HPDE6-E6E7 (cell line): Measurements from ENCODE around the gene EHD2.
"Not testable (repeated sequence)": the region's sequence is repeated elsewhere in the genome, so short reads cannot be mapped to it uniquely, and the experiment has no call there.

Source experiments
- DNase-seq: peaks from one replicate; pipeline ENCODE4 v3.0.0; 2011; ENCODE audit warnings: missing footprints; ENCODE audit errors: extremely low spot score

EHD2 gene, protein sequence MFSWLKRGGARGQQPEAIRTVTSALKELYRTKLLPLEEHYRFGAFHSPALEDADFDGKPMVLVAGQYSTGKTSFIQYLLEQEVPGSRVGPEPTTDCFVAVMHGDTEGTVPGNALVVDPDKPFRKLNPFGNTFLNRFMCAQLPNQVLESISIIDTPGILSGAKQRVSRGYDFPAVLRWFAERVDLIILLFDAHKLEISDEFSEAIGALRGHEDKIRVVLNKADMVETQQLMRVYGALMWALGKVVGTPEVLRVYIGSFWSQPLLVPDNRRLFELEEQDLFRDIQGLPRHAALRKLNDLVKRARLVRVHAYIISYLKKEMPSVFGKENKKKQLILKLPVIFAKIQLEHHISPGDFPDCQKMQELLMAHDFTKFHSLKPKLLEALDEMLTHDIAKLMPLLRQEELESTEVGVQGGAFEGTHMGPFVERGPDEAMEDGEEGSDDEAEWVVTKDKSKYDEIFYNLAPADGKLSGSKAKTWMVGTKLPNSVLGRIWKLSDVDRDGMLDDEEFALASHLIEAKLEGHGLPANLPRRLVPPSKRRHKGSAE

DNA sequence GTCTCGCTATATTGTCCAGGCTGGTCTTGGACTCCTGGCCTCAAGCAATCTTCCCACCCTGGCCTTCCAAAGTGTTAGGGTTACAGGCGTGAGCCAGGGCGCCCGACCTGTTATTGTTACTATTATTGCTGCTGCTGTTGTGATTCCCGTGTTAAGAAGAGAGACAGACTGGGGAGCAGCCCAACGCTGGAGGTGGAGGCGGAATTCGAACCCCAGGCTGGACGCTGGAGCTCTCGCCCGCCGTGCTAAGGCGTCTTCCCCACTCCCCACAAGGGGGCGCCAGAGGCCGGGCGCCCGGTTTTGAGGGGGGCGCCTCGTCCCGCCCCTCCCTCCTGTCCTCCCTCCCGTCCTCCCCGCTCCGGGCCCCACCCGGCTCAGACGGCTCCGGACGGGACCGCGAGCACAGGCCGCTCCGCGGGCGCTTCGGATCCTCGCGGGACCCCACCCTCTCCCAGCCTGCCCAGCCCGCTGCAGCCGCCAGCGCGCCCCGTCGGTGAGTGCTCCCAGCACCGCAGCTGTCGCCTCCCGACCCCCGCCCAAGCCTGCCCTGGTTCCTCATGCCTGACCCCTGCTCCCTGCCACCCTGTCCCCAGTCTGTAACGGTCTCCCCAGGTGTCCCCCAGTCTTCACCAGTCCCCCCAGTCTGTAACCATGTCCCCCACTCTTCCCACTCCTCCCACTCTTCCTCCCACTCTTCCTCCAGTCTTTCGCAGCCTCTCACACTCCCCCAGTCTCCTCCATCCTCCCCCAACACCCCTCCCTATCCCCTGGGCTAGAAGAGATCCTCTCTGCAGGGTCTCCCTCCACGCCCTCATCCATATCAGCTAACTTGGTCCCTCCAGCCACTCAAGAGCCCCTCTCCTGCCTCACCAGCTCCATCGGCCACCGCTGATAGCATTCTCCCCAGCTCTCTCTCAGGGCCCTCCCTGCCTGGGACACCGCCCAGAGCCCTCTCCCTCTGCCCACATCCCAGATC, at the start of gene EHD2:
EHD2 (plus strand) TSS at position 377 of the 976 bp plus-strand sequence. CDS start 3,191 bp downstream, outside the sequence.
- DNase-seq: peak; percentile 41

DNA sequence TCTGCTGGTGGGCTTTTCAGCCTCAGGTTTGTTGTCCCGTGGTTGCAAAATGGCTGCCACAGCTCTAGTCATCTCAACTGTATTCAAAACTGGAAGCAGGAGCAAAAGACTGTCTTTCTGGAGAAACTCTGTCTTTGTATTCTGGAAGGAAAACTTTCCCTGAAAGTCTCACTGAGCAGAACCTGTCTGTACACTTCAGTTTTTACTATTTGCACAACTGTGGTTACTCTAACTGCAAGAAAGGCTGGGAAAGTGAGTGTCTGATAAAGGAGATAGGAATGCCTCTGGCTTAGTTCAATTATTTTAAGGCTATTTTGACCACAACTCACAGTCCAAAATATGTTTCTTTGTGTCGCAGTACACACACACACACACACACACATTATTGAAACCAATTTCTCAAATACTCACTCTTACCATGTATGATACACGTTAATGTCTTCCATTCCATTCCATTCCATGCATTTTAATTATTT, 49.7 kb upstream of the EHD2 start:
- peak; percentile 60 for DNase-seq

DNA sequence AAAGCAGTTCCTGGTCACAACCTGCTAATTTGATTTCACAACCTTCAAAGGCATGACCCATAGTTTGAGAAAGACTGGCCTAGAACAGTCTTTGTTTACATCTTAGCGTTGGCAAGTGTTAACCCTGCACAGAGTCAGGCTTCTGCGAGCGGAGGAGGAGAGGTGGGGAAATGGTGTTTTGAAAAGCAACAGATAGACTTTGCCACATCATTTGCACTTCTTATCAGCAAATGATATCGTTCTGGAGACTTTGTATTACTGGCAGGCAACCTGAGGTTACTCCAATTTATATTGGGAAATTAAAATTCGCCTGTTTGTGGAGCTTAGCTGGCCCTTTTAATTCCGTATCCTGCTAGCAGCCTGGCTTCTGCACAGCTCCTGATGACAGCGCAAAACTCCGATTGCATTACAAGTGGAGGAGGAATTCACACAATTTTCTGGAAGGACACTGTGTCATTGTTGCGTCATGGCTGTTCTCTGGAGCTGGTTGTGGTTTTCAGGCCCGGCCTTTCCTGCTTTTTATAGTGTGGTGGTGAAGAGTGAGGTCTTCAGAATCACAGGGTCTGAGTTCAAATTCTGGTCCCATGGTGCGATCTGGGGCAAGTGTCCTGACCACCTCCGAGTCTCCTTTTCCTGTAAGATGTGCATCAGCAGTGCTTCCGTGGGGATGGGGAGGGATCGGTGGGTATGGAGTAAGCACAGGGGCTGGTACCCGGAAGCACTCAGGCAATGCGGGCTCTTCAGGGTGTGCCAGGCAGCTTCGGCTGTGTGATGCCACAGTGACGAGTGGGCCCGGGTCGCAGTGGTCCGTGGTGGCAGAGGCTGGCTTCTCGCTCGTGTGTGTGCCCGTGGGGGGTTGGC, 49.1 kb upstream of the EHD2 start:
- peak; percentile 64 for DNase-seq

DNA sequence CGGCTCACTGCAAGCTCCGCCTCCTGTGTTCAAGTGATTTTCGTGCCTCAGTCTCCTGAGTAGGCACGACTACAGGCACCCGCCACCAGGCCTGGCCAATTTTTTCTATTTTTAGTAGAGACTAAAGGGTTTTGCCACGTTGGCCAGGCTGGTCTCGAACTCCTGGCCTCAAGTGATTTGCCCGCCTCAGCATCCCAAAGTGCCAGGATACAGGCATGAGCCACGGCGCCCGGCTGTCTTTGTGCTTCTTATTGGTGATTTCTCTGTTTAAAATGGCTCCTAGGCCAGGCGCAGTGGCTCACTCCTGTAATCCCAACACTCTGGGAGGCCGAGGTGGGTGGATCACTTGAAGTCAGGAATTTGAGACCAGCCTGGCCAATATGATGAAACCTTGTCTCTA, 44.7 kb upstream of the EHD2 start:
- not testable (repeated sequence) for DNase-seq

DNA sequence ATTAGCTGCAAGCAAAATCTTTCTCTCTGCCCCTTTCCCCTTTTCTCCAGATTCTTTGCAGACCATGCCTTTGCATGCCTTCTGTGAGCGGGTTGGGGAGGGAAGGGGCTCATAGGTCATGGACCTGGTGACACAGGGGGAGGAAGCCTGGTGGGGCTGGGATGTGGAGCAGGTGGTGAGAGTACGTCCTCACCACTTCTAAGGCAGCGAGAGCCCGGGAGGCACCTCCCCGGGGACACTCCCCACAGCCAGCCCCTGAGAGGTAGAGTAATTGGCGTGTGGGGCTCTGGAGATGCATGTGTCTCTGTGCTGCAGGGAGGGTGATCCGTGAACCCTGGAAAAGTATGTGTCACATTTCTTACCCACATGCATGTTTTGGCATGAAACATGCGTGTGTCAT, 42.5 kb upstream of the EHD2 start:
- no peak for DNase-seq

DNA sequence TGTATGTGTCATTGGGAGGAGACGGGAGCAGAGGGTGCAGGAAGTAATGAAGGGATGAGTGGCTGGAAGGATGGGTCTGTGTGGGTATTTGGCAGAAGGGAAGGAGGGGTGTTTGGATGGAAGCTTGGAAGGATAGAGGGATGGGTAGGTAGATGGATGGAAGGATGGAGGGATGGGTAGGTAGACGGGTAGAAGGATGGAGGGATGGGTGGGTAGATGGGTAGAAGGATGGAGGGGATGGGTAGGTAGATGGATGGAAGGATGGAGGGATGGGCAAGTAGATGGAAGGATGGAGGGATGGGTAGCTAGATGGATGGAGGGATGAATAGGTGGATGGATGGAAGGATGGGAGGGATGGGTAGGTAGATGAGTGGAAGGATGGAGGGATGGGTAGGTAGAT, 41.7 kb upstream of the EHD2 start:
- no peak for DNase-seq

DNA sequence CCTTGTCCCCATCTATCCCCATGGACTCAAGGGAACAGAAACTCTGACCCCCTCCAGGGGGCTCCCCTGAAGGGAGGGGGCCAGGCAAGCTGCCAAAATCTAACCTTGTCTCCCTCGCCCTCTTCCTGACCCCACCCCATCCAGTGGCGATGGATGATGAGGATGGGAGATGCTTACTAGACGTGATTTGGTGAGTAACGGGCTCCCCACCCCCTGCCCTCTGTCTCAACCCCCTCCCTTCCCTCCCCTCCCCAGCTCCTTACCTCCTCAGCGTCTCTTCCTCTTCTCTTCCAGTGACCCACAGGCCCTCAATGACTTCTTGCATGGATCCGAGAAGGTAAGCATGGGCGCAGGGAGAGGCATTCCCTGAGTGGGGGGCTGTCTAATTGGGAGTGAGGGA, 39.8 kb upstream of the EHD2 start:
- DNase-seq: no peak

DNA sequence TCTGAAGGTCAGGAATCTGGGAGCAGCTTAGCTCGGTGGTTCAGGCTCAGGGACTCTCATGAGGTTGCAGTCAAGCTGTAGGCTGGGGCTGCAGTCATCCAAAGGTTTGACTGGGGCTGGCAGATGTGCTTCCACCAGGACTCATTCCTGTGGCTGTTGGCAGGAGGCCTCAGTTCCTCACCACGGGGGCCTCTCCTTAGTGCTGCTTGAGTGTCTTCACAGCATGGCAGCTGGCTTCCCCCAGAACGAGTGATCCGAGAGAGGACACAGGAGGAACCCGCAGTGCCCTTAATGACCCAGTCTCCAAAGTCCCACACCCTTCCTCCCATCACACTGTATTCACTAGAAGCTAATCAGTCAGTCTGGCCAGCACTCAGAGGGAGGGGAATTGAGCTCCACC, 38.7 kb upstream of the EHD2 start:
- DNase-seq: no peak

DNA sequence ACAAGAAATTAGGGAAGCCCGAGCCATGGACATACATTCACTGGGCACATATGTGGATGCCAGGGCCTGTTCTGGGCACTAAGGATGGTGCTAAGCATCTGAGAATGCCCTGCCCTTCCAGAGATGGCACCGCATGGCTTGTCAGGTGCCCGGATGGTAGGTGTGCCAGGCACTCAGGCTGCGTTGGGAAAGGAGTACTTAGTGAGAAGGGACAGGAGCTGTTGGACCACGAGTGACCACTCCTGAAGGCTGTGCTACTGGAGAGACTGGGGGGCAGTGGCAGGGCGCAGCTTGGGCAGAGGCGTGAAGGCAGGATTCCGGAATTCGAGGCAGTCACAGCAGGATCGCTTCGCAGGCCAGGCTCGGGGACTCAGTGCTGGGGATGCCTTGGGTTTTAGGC, 38.0 kb upstream of the EHD2 start:
- no peak for DNase-seq

DNA sequence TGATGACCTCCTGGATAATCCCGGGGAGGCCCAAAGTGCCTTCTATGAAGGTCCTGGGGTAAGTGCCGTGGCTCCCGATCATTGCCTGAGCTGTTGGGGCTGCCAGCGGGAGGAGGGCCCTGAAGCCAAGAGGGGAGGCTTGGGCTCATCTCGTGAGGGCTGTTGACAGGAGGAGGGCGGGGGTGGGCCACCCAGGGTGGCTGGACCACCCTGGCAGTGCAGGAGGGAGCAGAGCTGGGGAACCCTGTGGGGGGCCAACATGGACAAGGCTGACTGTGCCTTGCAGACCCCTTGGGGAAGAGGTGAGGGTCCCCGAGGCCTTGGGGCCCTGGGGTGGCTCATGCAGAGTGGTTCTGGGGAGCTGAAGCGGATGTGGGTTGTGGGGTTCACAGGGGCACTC, 37.4 kb upstream of the EHD2 start:
- no peak for DNase-seq

DNA sequence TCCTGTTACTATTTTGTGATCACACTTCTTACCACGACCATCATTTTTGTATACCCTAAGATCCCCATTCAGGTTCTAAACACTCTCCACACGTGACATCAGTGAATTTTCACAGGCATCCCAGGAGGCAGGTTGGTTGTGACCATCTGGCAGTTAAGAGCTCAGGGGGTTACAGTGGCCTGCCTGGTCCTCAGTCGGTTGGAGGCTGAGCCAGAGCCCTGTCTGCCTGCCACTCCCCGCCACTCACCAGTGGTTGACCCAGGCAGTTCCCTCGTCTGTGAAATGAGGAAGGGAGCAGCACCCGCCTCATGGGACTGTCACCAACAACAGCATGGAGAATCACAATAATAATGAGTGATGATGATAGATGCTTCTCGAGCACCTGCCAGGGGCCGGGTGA, 36.4 kb upstream of the EHD2 start:
- no peak for DNase-seq

DNA sequence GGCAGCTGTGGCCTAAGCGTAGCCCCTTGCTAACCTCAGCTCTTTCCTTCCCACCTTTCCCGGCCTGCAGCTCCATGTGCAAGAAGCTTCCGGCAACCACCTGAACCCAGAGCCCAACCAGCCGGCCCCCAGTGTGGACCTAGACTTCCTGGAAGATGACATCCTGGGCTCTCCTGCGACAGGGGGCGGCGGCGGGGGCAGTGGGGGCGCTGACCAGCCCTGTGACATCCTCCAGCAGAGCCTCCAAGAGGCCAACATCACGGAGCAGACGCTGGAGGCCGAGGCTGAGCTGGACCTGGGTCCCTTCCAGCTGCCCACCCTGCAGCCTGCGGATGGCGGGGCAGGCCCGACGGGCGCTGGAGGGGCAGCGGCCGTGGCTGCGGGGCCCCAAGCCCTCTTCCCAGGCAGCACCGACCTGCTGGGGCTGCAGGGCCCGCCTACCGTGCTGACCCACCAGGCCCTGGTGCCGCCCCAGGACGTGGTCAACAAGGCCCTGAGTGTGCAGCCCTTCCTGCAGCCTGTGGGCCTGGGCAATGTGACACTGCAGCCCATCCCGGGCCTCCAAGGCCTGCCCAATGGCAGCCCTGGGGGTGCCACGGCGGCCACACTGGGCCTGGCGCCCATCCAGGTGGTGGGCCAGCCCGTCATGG, 33.8 kb upstream of the EHD2 start:
- no peak for DNase-seq

DNA sequence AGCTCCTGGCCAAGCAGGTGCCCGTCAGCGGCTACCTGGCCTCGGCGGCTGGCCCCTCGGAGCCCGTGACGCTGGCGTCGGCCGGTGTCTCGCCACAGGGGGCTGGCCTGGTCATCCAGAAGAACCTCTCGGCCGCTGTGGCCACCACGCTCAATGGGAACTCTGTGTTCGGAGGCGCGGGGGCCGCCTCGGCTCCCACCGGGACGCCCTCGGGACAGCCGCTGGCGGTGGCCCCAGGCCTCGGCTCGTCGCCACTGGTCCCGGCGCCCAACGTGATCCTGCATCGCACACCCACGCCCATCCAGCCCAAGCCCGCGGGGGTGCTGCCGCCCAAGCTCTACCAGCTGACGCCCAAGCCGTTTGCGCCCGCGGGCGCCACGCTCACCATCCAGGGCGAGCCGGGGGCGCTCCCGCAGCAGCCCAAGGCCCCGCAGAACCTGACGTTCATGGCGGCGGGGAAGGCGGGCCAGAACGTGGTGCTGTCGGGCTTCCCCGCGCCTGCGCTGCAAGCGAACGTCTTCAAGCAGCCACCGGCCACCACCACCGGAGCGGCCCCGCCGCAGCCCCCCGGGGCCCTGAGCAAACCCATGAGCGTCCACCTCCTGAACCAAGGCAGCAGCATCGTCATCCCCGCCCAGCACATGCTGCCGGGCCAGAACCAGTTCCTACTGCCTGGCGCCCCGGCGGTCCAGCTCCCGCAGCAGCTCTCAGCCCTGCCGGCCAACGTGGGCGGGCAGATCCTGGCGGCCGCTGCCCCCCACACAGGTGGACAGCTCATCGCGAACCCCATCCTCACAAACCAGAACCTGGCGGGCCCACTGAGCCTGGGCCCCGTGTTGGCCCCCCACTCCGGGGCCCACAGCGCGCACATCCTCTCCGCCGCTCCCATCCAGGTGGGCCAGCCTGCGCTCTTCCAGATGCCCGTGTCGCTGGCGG, 33.0 kb upstream of the EHD2 start:
- no peak for DNase-seq

DNA sequence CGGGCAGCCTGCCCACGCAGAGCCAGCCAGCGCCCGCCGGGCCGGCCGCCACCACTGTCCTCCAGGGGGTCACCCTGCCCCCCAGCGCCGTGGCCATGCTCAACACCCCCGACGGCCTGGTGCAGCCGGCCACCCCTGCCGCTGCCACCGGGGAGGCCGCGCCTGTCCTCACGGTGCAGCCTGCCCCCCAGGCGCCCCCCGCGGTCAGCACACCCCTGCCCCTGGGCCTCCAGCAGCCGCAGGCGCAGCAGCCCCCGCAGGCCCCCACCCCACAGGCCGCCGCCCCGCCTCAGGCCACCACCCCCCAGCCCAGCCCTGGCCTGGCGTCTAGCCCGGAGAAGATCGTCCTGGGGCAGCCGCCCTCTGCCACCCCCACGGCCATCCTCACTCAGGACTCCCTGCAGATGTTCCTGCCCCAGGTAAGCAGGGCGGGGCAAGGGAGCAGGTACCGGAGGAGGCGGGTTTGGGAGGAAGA, 32.3 kb upstream of the EHD2 start:
- no peak for DNase-seq

DNA sequence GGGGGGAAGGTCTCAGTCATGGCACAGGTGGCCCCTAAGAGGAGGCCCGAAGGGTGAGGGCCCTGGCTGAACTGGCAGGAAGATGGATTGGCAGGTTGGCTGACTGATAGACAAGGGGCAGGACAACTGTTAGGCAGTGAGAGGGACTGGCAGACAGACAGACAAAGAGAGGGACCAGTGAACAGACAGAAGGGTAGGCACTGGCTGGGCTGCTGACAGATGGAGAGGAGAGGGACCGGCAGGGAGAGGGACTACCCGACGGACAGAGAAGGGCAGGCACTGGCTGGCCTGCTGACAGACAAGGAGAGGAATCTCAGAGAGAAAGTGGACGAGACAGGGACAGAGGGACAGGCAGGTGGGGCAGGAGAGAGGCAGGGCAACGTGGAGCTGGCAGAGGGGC, 31.8 kb upstream of the EHD2 start:
- DNase-seq: no peak

DNA sequence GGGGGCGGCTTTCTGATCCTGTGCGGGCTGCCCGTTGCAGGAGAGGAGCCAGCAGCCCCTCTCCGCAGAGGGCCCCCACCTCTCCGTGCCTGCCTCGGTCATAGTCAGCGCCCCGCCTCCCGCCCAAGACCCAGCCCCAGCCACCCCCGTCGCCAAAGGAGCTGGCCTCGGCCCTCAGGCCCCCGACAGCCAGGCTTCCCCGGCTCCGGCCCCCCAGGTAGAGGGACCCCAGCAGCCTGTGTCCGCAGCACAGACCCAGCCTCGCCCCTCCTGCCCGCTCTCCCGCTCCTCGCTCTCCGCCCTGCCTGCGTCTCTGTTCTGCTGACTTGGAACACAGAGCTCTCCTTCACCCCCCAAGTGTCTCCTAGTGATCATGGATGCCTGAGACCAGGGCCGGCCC, 31.3 kb upstream of the EHD2 start:
- no peak for DNase-seq

DNA sequence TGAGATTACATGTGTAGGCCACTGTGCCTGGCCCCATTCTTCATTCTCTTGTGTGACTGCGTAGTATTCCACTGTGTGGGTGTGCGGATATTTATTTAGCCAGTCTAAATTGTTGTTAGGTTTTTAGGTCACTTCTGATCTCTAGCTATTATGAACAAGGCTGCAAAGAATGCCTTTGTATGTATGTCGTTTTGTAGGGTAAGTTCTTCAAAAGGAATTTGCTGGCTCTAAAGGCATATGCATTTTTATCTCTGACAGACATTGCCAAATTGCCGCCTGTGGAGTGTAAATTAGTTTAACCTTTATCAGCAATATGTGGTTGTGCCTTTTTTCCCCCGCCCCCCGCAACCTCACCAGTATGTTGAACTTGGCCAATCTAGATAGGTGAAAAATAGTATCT, 30.3 kb upstream of the EHD2 start:
- no peak for DNase-seq

DNA sequence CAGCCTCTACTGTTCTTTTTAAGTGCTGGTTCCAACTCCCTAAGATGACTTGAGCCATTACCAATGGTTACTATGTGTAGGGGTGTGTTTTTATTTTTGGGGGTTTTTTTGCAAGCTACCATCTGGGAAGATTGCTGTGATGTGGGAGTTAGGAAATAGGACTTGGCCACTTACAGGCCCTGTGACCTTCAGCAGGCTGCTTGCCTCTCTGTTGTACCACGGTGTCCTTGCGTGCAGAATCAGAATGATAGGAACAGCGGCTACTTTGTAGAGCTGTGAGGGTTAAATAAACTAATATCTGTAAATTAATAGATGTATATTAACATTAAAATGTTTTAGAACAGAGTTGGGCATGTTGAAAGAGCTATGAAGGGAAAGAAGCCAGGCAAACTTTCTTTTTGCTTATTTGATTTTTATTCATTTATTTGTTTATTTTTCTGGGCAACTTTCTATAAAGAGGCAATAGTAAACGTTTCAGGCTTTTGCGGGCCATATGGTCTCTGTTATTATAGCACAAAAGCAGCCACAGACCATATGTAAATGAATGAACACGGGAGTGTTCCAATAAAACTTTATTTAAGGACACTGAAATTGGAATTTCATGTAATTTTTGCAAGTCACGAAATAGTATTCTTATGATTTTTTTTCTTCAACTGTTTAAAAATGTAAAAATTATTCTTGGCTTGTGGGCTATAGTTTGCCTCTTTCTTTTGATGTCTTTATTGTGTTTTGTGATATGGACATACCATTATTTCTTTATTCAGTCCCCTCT, 26.4 kb upstream of the EHD2 start:
- DNase-seq: no peak

DNA sequence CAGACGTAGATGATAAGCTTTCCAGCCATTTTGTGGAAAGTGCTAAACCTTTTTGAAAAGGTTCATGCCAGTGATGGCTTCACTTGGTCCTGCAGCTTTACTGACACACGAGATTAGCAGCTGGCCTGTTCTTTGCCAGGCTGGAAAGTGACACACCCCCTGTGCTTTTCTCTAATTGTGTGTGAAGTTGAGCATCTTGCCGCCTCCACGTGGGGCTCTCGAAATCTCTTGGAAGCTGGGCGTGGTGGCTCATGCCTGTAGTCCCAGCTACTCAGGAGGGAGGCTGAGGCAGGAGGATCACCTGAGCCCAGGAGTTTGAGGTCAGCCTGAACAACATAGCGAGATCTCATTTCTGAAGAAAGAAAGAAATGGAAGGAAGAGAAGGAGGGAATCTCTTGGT, 25.3 kb upstream of the EHD2 start:
- no peak for DNase-seq
